NCI-H2196 (cell line): ENCODE results near the gene FLYWCH2.
"Not testable (repeated sequence)": the region's sequence is repeated elsewhere in the genome, so short reads cannot be mapped to it uniquely, and the experiment has no call there.

ENCODE experiments used
- DNase-seq: peaks from one replicate; lab custom pipeline; 2025; ENCODE audit not compliant: unreplicated experiment; lab: John Stamatoyannopoulos, UW

FLYWCH2 gene

GRCh38 chr16:2937170-2937569, 54.2 kb downstream of the FLYWCH2 start:
- DNase-seq: no peak

DNA sequence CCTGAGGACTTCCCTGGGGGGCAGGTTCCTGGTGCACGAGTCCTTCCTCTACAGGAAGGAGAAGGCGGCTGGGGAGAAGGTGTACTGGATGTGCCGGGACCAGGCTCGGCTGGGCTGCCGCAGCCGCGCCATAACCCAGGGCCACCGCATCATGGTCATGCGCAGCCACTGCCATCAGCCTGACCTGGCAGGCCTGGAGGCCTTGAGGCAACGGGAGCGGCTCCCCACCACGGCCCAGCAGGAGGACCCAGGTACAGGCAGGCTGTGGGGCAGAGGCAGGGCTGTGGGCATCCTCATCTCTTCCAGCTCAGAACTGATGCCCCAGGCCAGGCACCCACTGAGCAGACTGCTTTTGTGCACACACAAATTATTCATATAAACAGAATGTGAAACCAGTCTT, 55.2 kb downstream of the FLYWCH2 start:
- DNase-seq: no peak

DNA sequence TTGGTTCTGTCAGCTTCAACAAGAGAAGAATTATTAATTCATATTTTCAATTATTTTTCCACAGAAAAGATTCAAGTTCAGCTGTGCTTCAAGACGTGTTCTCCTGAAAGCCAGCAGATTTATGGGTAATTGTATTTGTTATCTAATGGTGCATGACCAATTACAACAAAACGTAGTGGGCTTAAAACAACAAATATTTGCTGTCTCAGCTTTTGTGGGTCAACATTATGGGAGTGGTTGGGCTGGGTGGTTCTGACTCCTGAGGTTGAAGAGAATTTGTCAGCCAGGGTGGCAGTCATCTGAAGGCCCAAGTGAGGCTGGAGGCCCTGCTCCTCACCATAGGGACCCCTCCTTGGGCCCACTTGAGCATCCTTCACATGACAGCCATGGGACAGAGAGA, 57.0 kb downstream of the FLYWCH2 start:
- no peak for DNase-seq

DNA sequence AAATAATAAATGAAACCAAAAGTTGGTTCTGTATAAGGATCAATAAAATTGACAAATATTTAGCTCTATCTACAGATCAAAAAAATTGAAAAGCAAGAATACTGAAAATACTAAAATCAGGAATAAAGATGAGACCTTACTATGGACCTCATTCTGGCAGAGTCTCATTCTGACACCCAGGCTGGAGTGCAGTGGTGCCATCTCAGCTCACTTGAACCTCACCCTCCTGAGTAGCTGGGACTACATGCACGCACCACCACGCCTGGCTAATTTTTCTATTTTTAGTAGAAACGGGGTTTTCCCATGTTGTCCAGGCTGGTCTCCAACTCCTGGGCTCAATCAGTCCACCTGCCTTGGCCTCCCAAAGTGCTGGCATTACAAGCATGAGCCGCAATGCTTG, 59.0 kb downstream of the FLYWCH2 start:
- DNase-seq: no peak

- not testable (repeated sequence) for DNase-seq
These were observed 60.7 kb downstream of the FLYWCH2 start for GRCh38 chr16:2943716-2944115.

- DNase-seq: no peak
These were observed 63.6 kb downstream of the FLYWCH2 start for GRCh38 chr16:2946649-2947048.
